DND-41 (cell line): Measurements from ENCODE around the gene CBX1.

Experiments used
- ATAC-seq: fragments of 200-7000 bp; cut with Tn5 transposase; 3 replicates; pipeline ENCODE4 v1.9.1; 2021; ENCODE audit warnings: low read depth; ENCODE audit not compliant: insufficient read depth
- DNase-seq: peaks from one replicate; pipeline ENCODE4 v3.0.0-alpha.2; 2020
- H2AFZ ChIP-seq: 2 replicates; pipeline ENCODE4 v1.6.0; 2012; ENCODE audit warnings: low read depth, low read length
- H3K27ac ChIP-seq: 2 replicates; pipeline ENCODE4 v1.5.1; 2012; ENCODE audit warnings: low read length, inconsistent platforms
- H3K27me3 ChIP-seq: fragments of 200-600 bp; sonication (generic); 2 replicates; pipeline ENCODE4 v1.6.0; 2012; ENCODE audit warnings: low read length, mild to moderate bottlenecking, inconsistent platforms; ENCODE audit not compliant: insufficient read depth, poor library complexity
- H3K36me3 ChIP-seq: 2 replicates; pipeline ENCODE4 v1.5.1; 2012; ENCODE audit warnings: low read length, inconsistent platforms; ENCODE audit not compliant: insufficient read depth
- H3K4me1 ChIP-seq: 2 replicates; pipeline ENCODE4 v1.5.1; 2012; ENCODE audit warnings: mild to moderate bottlenecking, low read length; ENCODE audit not compliant: insufficient read depth
- H3K4me2 ChIP-seq: 2 replicates; pipeline ENCODE4 v1.6.0; 2012; ENCODE audit warnings: mild to moderate bottlenecking, moderate library complexity, low read length, inconsistent platforms; ENCODE audit not compliant: insufficient read depth
- H3K4me3 ChIP-seq, 2 experiments: fragments of 200-600 bp in 1 of 2; shearing (Covaris generic) in 1 of 2; 2 replicates each; pipeline ENCODE4 v1.5.1; 2012 to 2016; ENCODE audit warnings: inconsistent platforms in 2 of 2, low read length in 2 of 2, mild to moderate bottlenecking in 2 of 2, low read depth in 1 of 2, moderate library complexity in 1 of 2
- H3K79me2 ChIP-seq: 2 replicates; pipeline ENCODE4 v1.6.0; 2012; ENCODE audit warnings: low read length, inconsistent platforms; ENCODE audit not compliant: insufficient read depth
- H3K9ac ChIP-seq: 2 replicates; pipeline ENCODE4 v1.6.0; 2012; ENCODE audit warnings: low read depth, mild to moderate bottlenecking, inconsistent platforms, low read length, moderate library complexity
- H3K9me3 ChIP-seq: 2 replicates; pipeline ENCODE4 v1.5.1; 2012; ENCODE audit warnings: low read length, moderate library complexity, mild to moderate bottlenecking, inconsistent platforms; ENCODE audit not compliant: insufficient read depth, severe bottlenecking
- H4K20me1 ChIP-seq: 2 replicates; pipeline ENCODE4 v1.6.0; 2012; ENCODE audit warnings: low read length; ENCODE audit not compliant: insufficient read depth
- CTCF ChIP-seq: IDR thresholded peaks from 2 replicates; pipeline ENCODE4 v1.5.1; 2012; ENCODE audit warnings: borderline replicate concordance, low read length, moderate library complexity, mild to moderate bottlenecking; ENCODE audit not compliant: poor library complexity, severe bottlenecking; ENCODE audit errors: extremely low read depth
- EZH2 ChIP-seq: IDR thresholded peaks from 3 replicates; pipeline ENCODE4 v1.6.1; 2012; ENCODE audit warnings: borderline replicate concordance, low read depth, mild to moderate bottlenecking, moderate library complexity, low read length, inconsistent platforms; ENCODE audit not compliant: severe bottlenecking

CBX1 gene

GRCh38 chr17:48047741-48048383, 53.4 kb downstream of the CBX1 start, which contains the start of gene NFE2L1:
Gene NFE2L1, plus strand, starts transcription at chr17:48048359. Its CDS starts 2,760 bp downstream, at chr17:48051119.
- DNase-seq (peak; percentile 99), ATAC-seq (peak; percentile 96)
- H3K27me3 ChIP-seq = no peaks in the 10 kb centered on the region
- peaks cover 63% of the 10 kb centered on the region for H3K79me2 ChIP-seq
- TF ChIP-seq CTCF (no peak), EZH2 (no peak)
- peaks cover 32% of the 10 kb centered on the region for H4K20me1 ChIP-seq
- H2AFZ ChIP-seq = peak within 1 kb of the TSS; percentile 91
- H3K4me3 ChIP-seq = peak within 1 kb of the TSS; percentile 63 to 90
- H3K27ac ChIP-seq = peak within 1 kb of the TSS; percentile 89
- peaks cover 27% of the 10 kb centered on the region for H3K36me3 ChIP-seq
- H3K4me1 ChIP-seq = peaks cover 60% of the 10 kb centered on the region
- H3K9me3 ChIP-seq = no peaks in the 10 kb centered on the region
- H3K4me2 ChIP-seq = peak within 1 kb of the TSS; percentile 73
- H3K9ac ChIP-seq = peak within 1 kb of the TSS; percentile 92

GRCh38 chr17:48047113-48047740, 54.1 kb downstream of the CBX1 start:
- peaks cover 20% of the 10 kb centered on the region for H3K36me3 ChIP-seq
- peaks cover 54% of the 10 kb centered on the region for H3K4me1 ChIP-seq
- H2AFZ ChIP-seq = peak overlapping the region; percentile 91

GRCh38 chr17:48046296-48046695, 55.0 kb downstream of the CBX1 start:
- Histone ChIP-seq H3K4me1 (peaks cover 45% of the 10 kb centered on the region), H3K9ac (peak overlapping the region; percentile 92), H3K27me3 (no peaks in the 10 kb centered on the region), H3K27ac (peak overlapping the region; percentile 86; the same call in 1 of the 2 replicates), H3K9me3 (no peaks in the 10 kb centered on the region), H4K20me1 (peaks cover 17% of the 10 kb centered on the region), H2AFZ (no peak overlapping the region), H3K36me3 (peaks cover 11% of the 10 kb centered on the region), H3K79me2 (peaks cover 47% of the 10 kb centered on the region), H3K4me3 (peak overlapping the region; percentile 43 to 63; a peak in 3 of 4 replicates), H3K4me2 (peak overlapping the region; percentile 65)
- DNase-seq (no peak), ATAC-seq (no peak)
- no peak for TF ChIP-seq CTCF
- TF ChIP-seq EZH2 = no peak

More at GRCh38 chr17:48047113-48047740, 54.1 kb downstream of the CBX1 start:
- Histone ChIP-seq H3K79me2 (peaks cover 56% of the 10 kb centered on the region), H3K4me3 (peak overlapping the region; percentile 43 to 63), H3K27me3 (no peaks in the 10 kb centered on the region), H4K20me1 (peaks cover 26% of the 10 kb centered on the region), H3K9me3 (no peaks in the 10 kb centered on the region), H3K27ac (peak overlapping the region; percentile 86), H3K4me2 (peak overlapping the region; percentile 65), H3K9ac (peak overlapping the region; percentile 92)
- no peak for ATAC-seq
- no peak for DNase-seq
- TF ChIP-seq EZH2 = no peak
- no peak for TF ChIP-seq CTCF
